ENCODE measurements around the gene LRRN4.

LRRN4 gene

GRCh38 chr20:5991623-5992441 is 62.0 kb downstream of the LRRN4 start:
- no peak for DNase-seq
- Histone ChIP-seq H3K4me1 (ENCODE audit: control insufficient read depth, insufficient read depth, low read length, poor library complexity, severe bottlenecking) (no peaks in the 10 kb centered on the region), H3K27me3 (replicated peaks; ENCODE audit: control insufficient read depth, insufficient read depth, low read length, poor library complexity, severe bottlenecking) (no peaks in the 10 kb centered on the region), H3K4me3 (ENCODE audit: insufficient read depth, low read depth, low read length, poor library complexity, severe bottlenecking) (no peak overlapping the region), H3K9me3 (ENCODE audit: control insufficient read depth, low read length) (no peaks in the 10 kb centered on the region), H3K36me3 (ENCODE audit: control insufficient read depth, insufficient read depth, low read length) (no peaks in the 10 kb centered on the region), H3K27ac (ENCODE audit: insufficient read depth, low read length, poor library complexity, severe bottlenecking) (no peak overlapping the region)

GRCh38 chr20:5990946-5991345 is 62.9 kb downstream of the LRRN4 start:
- H3K9me3 ChIP-seq (ENCODE audit: control insufficient read depth, low read length): no peaks in the 10 kb centered on the region
- DNase-seq: no peak
- no peaks in the 10 kb centered on the region for H3K4me1 ChIP-seq (ENCODE audit: control insufficient read depth, insufficient read depth, low read length, poor library complexity, severe bottlenecking)
- no peaks in the 10 kb centered on the region for H3K27me3 ChIP-seq (replicated peaks; ENCODE audit: control insufficient read depth, insufficient read depth, low read length, poor library complexity, severe bottlenecking)
- H3K4me3 ChIP-seq (ENCODE audit: insufficient read depth, low read depth, low read length, poor library complexity, severe bottlenecking): no peak overlapping the region
- no peaks in the 10 kb centered on the region for H3K36me3 ChIP-seq (ENCODE audit: control insufficient read depth, insufficient read depth, low read length)
- H3K27ac ChIP-seq (ENCODE audit: insufficient read depth, low read length, poor library complexity, severe bottlenecking): no peak overlapping the region

Data from effector memory CD4-positive, alpha-beta T cell (primary cell).